Testis (tissue), 2 donors: ENCODE measurements around the gene GRK4.

Source experiments
- CTCF ChIP-seq, 3 experiments: fragments of 450-650 bp in 2 of 3; fragments of 200-600 bp in 1 of 3; sonication (generic) in 1 of 3; IDR thresholded peaks; one replicate each; pipeline ENCODE4 v1.5.1; 2016 to 2019; ENCODE audit warnings: antibody characterized with exemption in 3 of 3, mild to moderate bottlenecking in 2 of 3, moderate library complexity in 1 of 3
- POLR2A ChIP-seq: fragments of 450-650 bp; IDR thresholded peaks from one replicate; pipeline ENCODE4 v1.6.1; 2017; ENCODE audit warnings: antibody characterized with exemption, mild to moderate bottlenecking, moderate library complexity

GRCh38 chr4:3013839-3014350 is 50.5 kb downstream of the GRK4 start:
- TF ChIP-seq POLR2A (no peak), CTCF (IDR thresholded peaks at IDR 0.05) (no peak)
